SK-N-SH (cell line): ENCODE data around the gene KIF6.

ENCODE experiments used
- MXI1 ChIP-seq: IDR thresholded peaks from 2 replicates; pipeline ENCODE4 v1.6.1; 2012; ENCODE audit warnings: mild to moderate bottlenecking, low read depth, low read length, improper control_type of control experiment
- TF ChIP-seq, protein P1 (sequence below): IDR thresholded peaks from 2 replicates; pipeline ENCODE4 v1.4.0; 2012; ENCODE audit warnings: low read depth
- TF ChIP-seq, protein P2 (sequence below): fragments of 150-350 bp; IDR thresholded peaks from 2 replicates; pipeline ENCODE4 v1.6.1; 2017; ENCODE audit warnings: antibody characterized with exemption, low read length, low read depth, borderline replicate concordance

DNA sequence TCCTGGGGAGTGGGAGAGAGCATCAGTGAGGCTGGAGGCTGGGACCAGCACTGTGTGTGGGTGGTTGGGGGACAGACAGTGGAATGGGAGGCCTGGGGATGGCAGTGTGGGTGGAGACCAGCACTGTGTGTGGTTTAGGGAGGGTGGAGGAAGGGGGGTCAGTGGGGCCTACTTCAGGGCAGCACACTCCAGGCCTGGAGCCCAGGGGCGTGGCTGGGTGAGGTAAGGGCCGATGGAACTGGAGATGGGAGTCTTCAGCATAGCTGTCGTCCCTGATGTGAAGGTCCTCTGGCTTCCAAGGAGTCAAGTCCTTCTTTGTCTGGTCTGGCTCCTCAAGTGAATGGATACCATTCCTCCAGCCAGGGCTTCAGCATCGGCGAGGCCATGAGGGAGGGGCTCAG is 429.6 kb downstream of the KIF6 start:
- TF ChIP-seq, protein P1, sequence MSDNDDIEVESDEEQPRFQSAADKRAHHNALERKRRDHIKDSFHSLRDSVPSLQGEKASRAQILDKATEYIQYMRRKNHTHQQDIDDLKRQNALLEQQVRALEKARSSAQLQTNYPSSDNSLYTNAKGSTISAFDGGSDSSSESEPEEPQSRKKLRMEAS, result no peak
- TF ChIP-seq, protein P2, sequence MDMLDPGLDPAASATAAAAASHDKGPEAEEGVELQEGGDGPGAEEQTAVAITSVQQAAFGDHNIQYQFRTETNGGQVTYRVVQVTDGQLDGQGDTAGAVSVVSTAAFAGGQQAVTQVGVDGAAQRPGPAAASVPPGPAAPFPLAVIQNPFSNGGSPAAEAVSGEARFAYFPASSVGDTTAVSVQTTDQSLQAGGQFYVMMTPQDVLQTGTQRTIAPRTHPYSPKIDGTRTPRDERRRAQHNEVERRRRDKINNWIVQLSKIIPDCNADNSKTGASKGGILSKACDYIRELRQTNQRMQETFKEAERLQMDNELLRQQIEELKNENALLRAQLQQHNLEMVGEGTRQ, result no peak
- no peak for TF ChIP-seq MXI1
